Measurements from ENCODE around the gene GCKR.

Gene GCKR

DNA sequence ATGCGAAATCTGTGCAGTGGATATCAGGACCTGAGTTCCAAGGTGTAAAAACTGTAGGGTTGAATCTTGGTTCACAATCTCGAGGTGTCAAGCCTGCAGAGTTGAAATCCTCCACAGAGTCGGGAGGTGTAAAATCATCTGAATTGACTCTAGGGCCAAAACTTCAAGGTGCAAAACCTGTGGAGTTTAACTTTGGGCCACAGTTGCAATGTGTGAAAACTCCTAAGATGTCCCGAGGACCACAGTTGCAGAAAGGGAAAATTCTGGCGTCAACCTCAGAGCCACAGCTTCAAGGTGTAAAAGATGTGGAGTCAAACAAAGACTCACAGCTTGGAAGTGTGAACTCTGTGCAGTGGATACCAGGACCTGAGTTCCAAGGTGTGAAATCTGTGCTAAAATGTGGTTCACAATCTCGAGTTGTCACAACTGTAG is 76.4 kb downstream of the GCKR start:
- DNase-seq (ENCODE audit: low read depth), result no peak
